Tibial artery (tissue), 4 donors: Measurements from ENCODE around the gene DDX31.

Experiments used
- DNase-seq, 2 donors: peaks; one replicate each; pipeline ENCODE4 v3.0.0-alpha.2; 2019
- H3K27ac ChIP-seq, 2 donors: fragments of 200-600 bp; sonication (generic) in 1 of 2; 1 replicate in 1 of 2; 2 replicates in 1 of 2; pipeline ENCODE4 v1.5.1; 2018 to 2019; ENCODE audit warnings: mild to moderate bottlenecking in 1 of 2
- H3K27me3 ChIP-seq, 2 donors: fragments of 200-600 bp; sonication (generic) in 1 of 2; one replicate each; pipeline versions ENCODE4 v1.5.1 to v1.6.0; 2016 to 2019
- H3K36me3 ChIP-seq, 3 donors: fragments of 200-600 bp; sonication (generic) in 2 of 3; one replicate each; pipeline ENCODE4 v1.5.1; 2016 to 2019; ENCODE audit warnings: mild to moderate bottlenecking in 2 of 3
- H3K4me1 ChIP-seq, 4 donors: fragments of 200-600 bp; sonication (generic) in 2 of 4; 1 replicate in 3 of 4; 2 replicates in 1 of 4; pipeline ENCODE4 v1.5.1; 2016 to 2019
- H3K4me3 ChIP-seq, 2 donors: fragments of 200-600 bp; sonication (generic) in 1 of 2; 1 replicate in 1 of 2; 2 replicates in 1 of 2; pipeline ENCODE4 v1.5.1; 2018 to 2019; ENCODE audit warnings: mild to moderate bottlenecking in 2 of 2
- H3K9me3 ChIP-seq, 3 donors: fragments of 200-600 bp; sonication (generic) in 1 of 3; one replicate each; pipeline ENCODE4 v1.5.1; 2016 to 2019
- intact Hi-C: fragments of 100-400 bp; cut with DNase I; formaldehyde crosslinking; loops from one replicate; pipeline ENCODE4 v1.15.0; 2023; ENCODE audit warnings: low total_unique reads
- TF ChIP-seq, protein P1 (sequence below), 2 experiments: fragments of 200-600 bp in 1 of 2; fragments of 450-650 bp in 1 of 2; IDR thresholded peaks; one replicate each; pipeline ENCODE4 v1.5.1; 2017 to 2019; ENCODE audit warnings: antibody characterized with exemption in 2 of 2, mild to moderate bottlenecking in 1 of 2, moderate library complexity in 1 of 2

The DDX31 gene

DNA sequence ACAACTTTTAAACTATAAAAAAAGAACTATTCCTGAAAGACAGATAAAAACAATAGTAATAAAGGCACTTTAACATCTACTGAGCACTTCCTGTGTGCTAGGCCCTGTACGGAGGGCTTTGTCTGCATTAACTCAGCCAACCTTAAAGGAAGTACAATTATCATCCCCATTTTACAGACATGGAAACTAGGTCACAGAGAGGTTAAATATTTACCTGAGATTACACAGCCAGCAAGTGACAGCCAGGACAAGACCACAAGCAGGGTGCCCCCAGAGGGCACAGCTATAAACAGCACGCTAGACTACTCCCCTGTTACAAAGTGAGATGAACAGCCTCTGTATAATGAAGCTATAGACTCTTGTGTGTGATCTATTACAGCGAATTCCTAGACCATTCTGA, 25.5 kb downstream of the DDX31 start:
- H3K27me3 ChIP-seq: no peaks in the 10 kb centered on the region
- no peak overlapping the region for H3K27ac ChIP-seq
- no peaks in the 10 kb centered on the region for H3K4me1 ChIP-seq
- peaks cover 74 to 91% (median 83%) of the 10 kb centered on the region in 3 donors for H3K36me3 ChIP-seq
- TF ChIP-seq, protein P1, sequence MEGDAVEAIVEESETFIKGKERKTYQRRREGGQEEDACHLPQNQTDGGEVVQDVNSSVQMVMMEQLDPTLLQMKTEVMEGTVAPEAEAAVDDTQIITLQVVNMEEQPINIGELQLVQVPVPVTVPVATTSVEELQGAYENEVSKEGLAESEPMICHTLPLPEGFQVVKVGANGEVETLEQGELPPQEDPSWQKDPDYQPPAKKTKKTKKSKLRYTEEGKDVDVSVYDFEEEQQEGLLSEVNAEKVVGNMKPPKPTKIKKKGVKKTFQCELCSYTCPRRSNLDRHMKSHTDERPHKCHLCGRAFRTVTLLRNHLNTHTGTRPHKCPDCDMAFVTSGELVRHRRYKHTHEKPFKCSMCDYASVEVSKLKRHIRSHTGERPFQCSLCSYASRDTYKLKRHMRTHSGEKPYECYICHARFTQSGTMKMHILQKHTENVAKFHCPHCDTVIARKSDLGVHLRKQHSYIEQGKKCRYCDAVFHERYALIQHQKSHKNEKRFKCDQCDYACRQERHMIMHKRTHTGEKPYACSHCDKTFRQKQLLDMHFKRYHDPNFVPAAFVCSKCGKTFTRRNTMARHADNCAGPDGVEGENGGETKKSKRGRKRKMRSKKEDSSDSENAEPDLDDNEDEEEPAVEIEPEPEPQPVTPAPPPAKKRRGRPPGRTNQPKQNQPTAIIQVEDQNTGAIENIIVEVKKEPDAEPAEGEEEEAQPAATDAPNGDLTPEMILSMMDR (IDR thresholded peaks at IDR 0.05): no peak
- intact Hi-C loops: no loop called here
- H3K9me3 ChIP-seq: no peaks in the 10 kb centered on the region
- H3K4me3 ChIP-seq: no peak overlapping the region
- DNase-seq: no peak

DNA sequence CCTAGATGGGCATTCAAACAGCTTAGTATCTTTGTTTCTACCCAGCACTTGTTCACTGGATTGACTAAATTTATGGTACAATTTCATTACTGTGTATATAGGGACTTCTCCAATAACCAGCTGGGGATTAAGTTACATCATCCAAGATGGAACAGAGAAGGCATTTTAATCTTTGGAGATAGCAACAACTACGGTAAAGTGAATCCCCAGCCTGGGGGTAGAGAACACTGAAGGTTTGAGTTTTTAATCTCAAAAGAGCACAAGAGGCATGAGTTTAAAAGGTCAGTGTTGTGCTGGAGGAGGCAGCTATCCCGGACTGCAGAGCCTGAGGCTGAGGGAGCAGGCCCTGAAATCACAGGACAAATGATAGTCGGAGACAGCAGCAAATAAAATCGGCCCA, 28.6 kb downstream of the DDX31 start:
- TF ChIP-seq, protein P1 (IDR thresholded peaks at IDR 0.05): no peak
- H3K9me3 ChIP-seq: no peaks in the 10 kb centered on the region
- H3K27ac ChIP-seq: no peak overlapping the region
- no peak for DNase-seq
- H3K27me3 ChIP-seq: no peaks in the 10 kb centered on the region
- H3K4me3 ChIP-seq: no peak overlapping the region
- peaks cover 56 to 88% (median 85%) of the 10 kb centered on the region in 3 donors for H3K36me3 ChIP-seq
- no peaks in the 10 kb centered on the region for H3K4me1 ChIP-seq
- intact Hi-C loops: no loop called here

DNA sequence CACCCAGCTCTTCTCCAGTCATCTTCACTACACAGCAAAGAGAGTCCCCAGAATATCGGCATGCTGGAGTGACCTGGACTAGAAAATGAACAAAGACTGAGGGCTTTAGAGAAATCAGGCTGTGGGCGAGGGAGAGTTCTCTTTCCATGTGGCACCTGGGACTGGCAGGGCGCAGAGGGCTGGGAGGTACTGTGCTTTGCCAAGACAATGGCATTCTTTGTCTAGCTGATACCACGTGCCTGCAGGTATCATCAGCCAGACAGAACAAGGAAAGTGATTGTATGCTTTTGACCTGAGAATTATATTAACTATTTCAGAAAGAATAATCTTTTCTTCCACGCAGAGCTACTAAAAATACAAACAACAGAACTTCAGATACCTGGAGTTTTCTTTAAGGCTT, 30.5 kb downstream of the DDX31 start:
- no peak for DNase-seq
- H3K9me3 ChIP-seq: no peaks in the 10 kb centered on the region

DNA sequence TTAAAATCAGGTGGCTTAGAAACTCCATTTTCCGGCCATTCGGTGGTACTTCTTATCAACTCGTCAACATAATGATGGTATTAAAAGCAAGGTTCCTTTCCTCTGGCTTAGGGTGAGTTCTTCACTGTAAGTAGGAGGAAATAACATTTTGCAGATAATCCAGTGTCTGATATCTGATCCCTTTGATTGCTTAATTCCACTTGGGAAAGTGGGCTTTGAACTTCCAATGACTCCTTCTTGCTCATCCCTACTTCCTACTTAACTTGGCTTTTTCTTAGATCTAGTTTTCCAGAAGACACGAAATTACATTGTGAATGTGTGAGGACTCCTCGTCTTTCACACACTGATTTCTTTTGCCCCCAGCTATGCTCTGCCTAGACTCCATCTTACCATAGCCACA, 31.5 kb downstream of the DDX31 start:
- intact Hi-C loops: no loop called here
- Histone ChIP-seq H3K27me3 (no peaks in the 10 kb centered on the region), H3K27ac (no peak overlapping the region), H3K9me3 (no peaks in the 10 kb centered on the region), H3K4me1 (no peaks in the 10 kb centered on the region), H3K36me3 (peaks cover 35 to 69% (median 61%) of the 10 kb centered on the region in 3 donors), H3K4me3 (no peak overlapping the region)
- no peak for DNase-seq
- TF ChIP-seq, protein P1 (IDR thresholded peaks at IDR 0.05): no peak

More for the DNA sequence above, 30.5 kb downstream of the DDX31 start:
- TF ChIP-seq, protein P1 (IDR thresholded peaks at IDR 0.05): no peak
- Histone ChIP-seq H3K27me3 (no peaks in the 10 kb centered on the region), H3K4me3 (no peak overlapping the region), H3K27ac (no peak overlapping the region), H3K4me1 (no peaks in the 10 kb centered on the region), H3K36me3 (peaks cover 37 to 78% (median 69%) of the 10 kb centered on the region in 3 donors)
- intact Hi-C loops: no loop called here

DNA sequence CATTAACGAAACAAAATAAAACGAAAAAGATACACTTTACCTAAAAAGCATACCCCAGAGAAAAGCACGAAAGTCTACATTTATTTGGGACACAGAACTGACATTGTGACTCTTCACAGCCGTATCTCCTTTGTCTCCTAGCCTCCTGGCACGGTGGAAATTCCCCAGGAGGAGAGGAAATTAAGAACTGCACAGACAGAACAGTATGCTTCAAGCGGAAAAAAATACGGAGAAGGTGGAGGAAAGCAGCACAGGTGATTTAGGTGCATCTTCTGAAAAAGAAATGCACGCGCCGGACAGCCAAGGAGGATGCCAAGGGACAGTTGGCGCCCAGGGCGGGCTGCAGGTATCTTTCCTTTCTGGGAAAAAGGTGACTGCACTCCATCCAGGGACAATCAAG, 32.0 kb downstream of the DDX31 start:
- peaks cover 35 to 66% (median 58%) of the 10 kb centered on the region in 3 donors for H3K36me3 ChIP-seq

More for the DNA sequence above, 32.0 kb downstream of the DDX31 start:
- Histone ChIP-seq H3K27ac (no peak overlapping the region), H3K4me1 (no peaks in the 10 kb centered on the region), H3K4me3 (no peak overlapping the region), H3K27me3 (no peaks in the 10 kb centered on the region), H3K9me3 (no peaks in the 10 kb centered on the region)
- no peak for DNase-seq
- TF ChIP-seq, protein P1 (IDR thresholded peaks at IDR 0.05): no peak
- intact Hi-C loops: no loop called here
